T-cell (primary cell): ENCODE results near the gene TIMP2. TPM values are rescaled to one million over a fixed set of nuclear protein-coding genes. Genes with fewer than 3 reads are reported as not detected.
A peak's percentile ranks its signal among the peaks of the same experiment; 100 is the strongest.

Experiments
- ATAC-seq, 4 experiments: fragments of 200-7000 bp in 3 of 4; fragments of 150-1000 bp in 1 of 4; cut with Tn5 transposase; replicated peaks in 1 of 4; 1 replicate in 3 of 4; 2 replicates in 1 of 4; pipeline ENCODE4 v1.10.0; 2021; ENCODE audit warnings: moderate library complexity in 3 of 4, mild to moderate bottlenecking in 2 of 4, moderate number of reproducible peaks in 1 of 4
- CTCF ChIA-PET, 2 donors: fragments of 300-600 bp; sonication (Branson Sonifier 250); formaldehyde crosslinking; loops; one replicate each; lab custom pipeline; 2022; ENCODE audit warnings: antibody characterized with exemption in 2 of 2; lab: Charles Lee
- POLR2A ChIA-PET, 2 donors: fragments of 300-600 bp; sonication (Branson Sonifier 250); formaldehyde crosslinking; loops; one replicate each; lab custom pipeline; 2022; ENCODE audit warnings: antibody characterized with exemption in 2 of 2; lab: Charles Lee
- DNase-seq, 35 experiments: peaks; one replicate each; pipeline versions ENCODE4 v3.0.0 to v3.0.0-alpha.2; 2013 to 2023
- H3K27ac ChIP-seq: one replicate; pipeline ENCODE4 v1.5.1; 2013; ENCODE audit warnings: low read length
- H3K27me3 ChIP-seq, 2 experiments: replicated peaks in 1 of 2; 1 replicate in 1 of 2; 2 replicates in 1 of 2; pipeline versions ENCODE4 v1.6.1 to v1.7.0; 2013; ENCODE audit warnings: low read length in 1 of 2, mixed read lengths in 1 of 2; ENCODE audit not compliant: control insufficient read depth in 2 of 2, insufficient read depth in 2 of 2; ENCODE audit errors: extremely low read depth in 1 of 2
- H3K36me3 ChIP-seq, 2 donors: 1 replicate in 1 of 2; 2 replicates in 1 of 2; pipeline versions ENCODE4 v1.6.1 to v1.7.0; 2013; ENCODE audit warnings: low read length in 1 of 2; ENCODE audit not compliant: control insufficient read depth in 2 of 2, insufficient read depth in 1 of 2; ENCODE audit errors: extremely low read depth in 1 of 2
- H3K4me1 ChIP-seq, 2 experiments: 1 replicate in 1 of 2; 2 replicates in 1 of 2; pipeline versions ENCODE4 v1.6.1 to v1.7.0; 2013; ENCODE audit warnings: low read length in 2 of 2, mixed read lengths in 1 of 2; ENCODE audit not compliant: insufficient read depth in 2 of 2, control insufficient read depth in 1 of 2; ENCODE audit errors: extremely low read depth in 1 of 2
- H3K4me3 ChIP-seq, 2 donors: 1 replicate in 1 of 2; 2 replicates in 1 of 2; pipeline versions ENCODE4 v1.5.1 to v1.7.0; 2013; ENCODE audit warnings: mild to moderate bottlenecking in 2 of 2, low read length in 1 of 2, moderate library complexity in 1 of 2; ENCODE audit not compliant: control insufficient read depth in 1 of 2; ENCODE audit errors: extremely low read depth in 1 of 2
- H3K9me3 ChIP-seq: 2 replicates; pipeline ENCODE4 v1.7.0; 2013
- H3K27ac Mint-ChIP-seq, 2 donors: one replicate each; pipeline ENCODE4 v1.8.0; 2020 to 2021; ENCODE audit warnings: mild to moderate bottlenecking in 2 of 2, mixed read lengths in 2 of 2
- H3K27me3 Mint-ChIP-seq, 2 donors: one replicate each; pipeline ENCODE4 v1.8.0; 2021 to 2022; ENCODE audit warnings: mixed read lengths in 2 of 2
- H3K36me3 Mint-ChIP-seq: one replicate; pipeline ENCODE4 v1.8.0; 2021; ENCODE audit warnings: mixed read lengths
- H3K4me1 Mint-ChIP-seq, 3 donors: one replicate each; pipeline ENCODE4 v1.8.0; 2020 to 2022; ENCODE audit warnings: mixed read lengths in 3 of 3, mild to moderate bottlenecking in 1 of 3
- H3K4me3 Mint-ChIP-seq, 3 donors: one replicate each; pipeline ENCODE4 v1.8.0; 2020 to 2022; ENCODE audit warnings: mild to moderate bottlenecking in 3 of 3, mixed read lengths in 3 of 3, moderate library complexity in 3 of 3
- H3K9me3 Mint-ChIP-seq, 3 donors: one replicate each; pipeline ENCODE4 v1.8.0; 2020 to 2022; ENCODE audit warnings: mixed read lengths in 3 of 3
- WGBS: methylation state at CpG from one replicate; pipeline ENCODE4 v1.1.5; 2013; ENCODE audit warnings: missing lambda C conversion rate; ENCODE audit not compliant: insufficient coverage; 5-methylcytosine and 5-hydroxymethylcytosine counted together
- total RNA-seq, 35 experiments: library from RNA in 6 of 35; stranded (reverse) in 6 of 35; fragments of 120-200 nt in 1 of 35; gene quantifications; one replicate each; pipeline versions ENCODE4 v1.2.1 to v1.2.4 and lab custom pipeline; 2013 to 2026

Gene TIMP2
- total RNA-seq, 5 donors from 2014 or later (not counting 1 experiment from before 2014, with no cell fraction given), result 5.1 to 6.7 (median 6.5) TPM

- peaks cover 42 to 53% of the 10 kb centered on the region in 2 experiments for H3K4me1 ChIP-seq
- Mint-ChIP-seq H3K36me3 (peaks cover 71% of the 10 kb centered on the region), H3K4me1 (peaks cover 55 to 80% (median 67%) of the 10 kb centered on the region in 3 donors), H3K9me3 (no peaks in the 10 kb centered on the region), H3K4me3 (peak overlapping the region in 2 of 3 donors; percentile 56 to 70), H3K27ac (peak overlapping the region; percentile 91 to 92), H3K27me3 (no peaks in the 10 kb centered on the region)
- ATAC-seq (no peak), DNase-seq (peak in 1 of 35 experiments; percentile 27)
- no peaks in the 10 kb centered on the region for H3K27me3 ChIP-seq
- WGBS, result 82% methylated on average over 16 of the region's 18 CpGs
- CTCF ChIA-PET, result interaction anchor here in 1 of 2 donors (0.8 to 1.3 kb wide), 2 partner anchors 11 to 16 kb away, joined by 3 to 9 read pairs; no protein-coding TSS in a partner anchor
- H3K4me3 ChIP-seq, result no peak overlapping the region
- POLR2A ChIA-PET, result interaction anchor here (0.5 to 2.0 kb wide), 9 partner anchors 10 to 90 kb away, joined by 3 to 10 read pairs (median 4); no protein-coding TSS in a partner anchor
- H3K27ac ChIP-seq, result peak overlapping the region; percentile 90
- H3K36me3 ChIP-seq, result peaks cover 0 to 85% of the 10 kb centered on the region in 2 donors
- no peaks in the 10 kb centered on the region for H3K9me3 ChIP-seq
Measured at GRCh38 chr17:78819806-78820792, 105.1 kb downstream of the TIMP2 start.

DNA sequence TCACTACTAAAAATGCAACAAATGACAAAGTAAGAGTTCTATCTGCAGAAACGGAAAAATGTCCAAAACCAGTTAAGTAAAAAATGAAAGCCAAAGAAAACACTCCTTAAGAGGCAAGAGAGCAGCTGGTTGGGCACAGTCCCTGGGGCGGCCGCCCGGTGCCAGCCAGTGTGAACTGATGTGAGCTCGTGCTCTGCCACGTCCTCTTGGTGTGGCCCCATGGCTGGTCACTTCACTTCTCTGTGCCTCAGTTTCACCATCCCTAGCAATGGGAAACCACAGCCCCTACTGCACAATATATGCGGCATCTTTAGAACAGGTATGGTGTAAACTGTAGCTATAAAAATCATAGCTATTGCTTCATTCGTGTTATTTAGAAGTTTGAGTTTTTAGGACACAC is 105.8 kb downstream of the TIMP2 start:
- peak overlapping the region; percentile 56 to 70 (median 65) for H3K4me3 Mint-ChIP-seq
- no peaks in the 10 kb centered on the region for H3K9me3 Mint-ChIP-seq
- peak overlapping the region; percentile 91 to 92 for H3K27ac Mint-ChIP-seq
- H3K4me1 Mint-ChIP-seq, result peaks cover 48 to 73% (median 62%) of the 10 kb centered on the region in 3 donors
- ATAC-seq, result no peak
- no peak for DNase-seq
- Histone ChIP-seq H3K36me3 (peaks cover 0 to 85% of the 10 kb centered on the region in 2 donors), H3K9me3 (no peaks in the 10 kb centered on the region), H3K27me3 (no peaks in the 10 kb centered on the region), H3K27ac (peak overlapping the region; percentile 90), H3K4me1 (peaks cover 42 to 53% of the 10 kb centered on the region in 2 experiments), H3K4me3 (no peak overlapping the region)
- WGBS, result 78% methylated on average over 4 of the region's 8 CpGs
- ChIA-PET POLR2A (interaction anchor here (0.7 to 2.0 kb wide), 7 partner anchors 9 to 60 kb away, joined by 3 to 8 read pairs (median 4); no protein-coding TSS in a partner anchor), CTCF (interaction anchor here in 1 of 2 donors (0.5 to 1.4 kb wide), 5 partner anchors 12 to 37 kb away, joined by 3 to 9 read pairs (median 3); partner anchors contain the start of gene USP36)
- H3K36me3 Mint-ChIP-seq, result peaks cover 66% of the 10 kb centered on the region
- H3K27me3 Mint-ChIP-seq, result no peaks in the 10 kb centered on the region

GRCh38 chr17:78818932-78819331 is 106.3 kb downstream of the TIMP2 start:
- Mint-ChIP-seq H3K4me1 (peaks cover 44 to 69% (median 58%) of the 10 kb centered on the region in 3 donors), H3K36me3 (peaks cover 67% of the 10 kb centered on the region), H3K27me3 (no peaks in the 10 kb centered on the region), H3K27ac (peak overlapping the region; percentile 91 to 92), H3K4me3 (peak overlapping the region; percentile 56 to 70 (median 65)), H3K9me3 (no peaks in the 10 kb centered on the region)
- ChIA-PET CTCF (interaction anchor here (0.5 to 1.4 kb wide), 7 partner anchors 13 to 102 kb away, joined by 3 to 9 read pairs (median 3); partner anchors contain the start of gene USP36 (in 1 of the 2)), POLR2A (interaction anchor here (0.7 to 2.0 kb wide), 8 partner anchors 9 to 60 kb away, joined by 3 to 8 read pairs (median 4); no protein-coding TSS in a partner anchor)
- 0% methylated on average over 2 of the region's 6 CpGs for WGBS
- ATAC-seq (peak; percentile 65 to 92 (median 80)), DNase-seq (peak; percentile 36 to 87 (median 73))
- no peaks in the 10 kb centered on the region for H3K9me3 ChIP-seq
- peaks cover 42 to 53% of the 10 kb centered on the region in 2 experiments for H3K4me1 ChIP-seq
- H3K27me3 ChIP-seq, result no peaks in the 10 kb centered on the region
- H3K27ac ChIP-seq, result peak overlapping the region; percentile 90
- peaks cover under 1 to 85% of the 10 kb centered on the region in 2 donors for H3K36me3 ChIP-seq
- H3K4me3 ChIP-seq, result peak overlapping the region in 1 of 2 donors; percentile 1

- H3K27ac Mint-ChIP-seq, result peak overlapping the region; percentile 91 to 92
- ATAC-seq, result no peak
- Histone ChIP-seq H3K4me1 (peaks cover 42 to 56% of the 10 kb centered on the region in 2 experiments), H3K9me3 (no peaks in the 10 kb centered on the region), H3K27ac (peak overlapping the region; percentile 90), H3K27me3 (no peaks in the 10 kb centered on the region), H3K4me3 (peak overlapping the region; percentile 1 to 26), H3K36me3 (peaks cover 4 to 85% of the 10 kb centered on the region in 2 donors)
- CTCF ChIA-PET, result interaction anchor here (0.6 to 1.4 kb wide), 3 partner anchors 22 to 101 kb away, joined by 3 to 4 read pairs (median 3); partner anchors contain the start of gene USP36 (in 1 of the 2)
- WGBS, result 60% methylated on average over 13 of the region's 19 CpGs
- H3K36me3 Mint-ChIP-seq, result peaks cover 66% of the 10 kb centered on the region
- no peaks in the 10 kb centered on the region for H3K27me3 Mint-ChIP-seq
- H3K4me3 Mint-ChIP-seq, result peak overlapping the region; percentile 56 to 70 (median 65)
- peak in 3 of 35 experiments; percentile 25 to 38 (median 34) for DNase-seq
- POLR2A ChIA-PET, result interaction anchor here in 1 of 2 donors (0.7 to 2.0 kb wide), 6 partner anchors 14 to 59 kb away, joined by 3 to 8 read pairs (median 4); no protein-coding TSS in a partner anchor
- H3K9me3 Mint-ChIP-seq, result no peaks in the 10 kb centered on the region
- peaks cover 42 to 63% (median 57%) of the 10 kb centered on the region in 3 donors for H3K4me1 Mint-ChIP-seq
Measured at GRCh38 chr17:78818152-78818846, 106.9 kb downstream of the TIMP2 start.

DNA sequence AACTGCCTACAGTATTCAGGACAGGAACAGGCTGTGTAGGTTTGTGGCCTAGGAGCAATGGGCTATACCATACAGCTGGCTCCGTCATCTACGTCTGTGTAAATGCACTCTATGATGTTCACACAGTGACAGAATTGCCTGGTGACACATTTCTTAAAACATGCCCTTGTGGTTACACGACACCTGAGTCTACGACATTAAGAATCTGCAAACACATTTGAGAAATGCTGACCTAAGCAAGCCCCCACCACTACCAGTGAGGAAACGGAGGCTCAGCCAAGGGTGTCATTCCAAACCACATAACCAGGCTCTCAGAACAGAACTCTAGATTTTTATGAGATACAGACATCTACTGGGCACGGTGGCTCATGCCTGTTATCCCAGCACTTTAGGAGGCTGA is 108.1 kb downstream of the TIMP2 start:
- 14% methylated on average over 5 of the region's 6 CpGs for WGBS
- H3K4me1 ChIP-seq, result peaks cover 42 to 63% of the 10 kb centered on the region in 2 experiments
- H3K4me1 Mint-ChIP-seq, result peaks cover 33 to 62% (median 60%) of the 10 kb centered on the region in 3 donors
- H3K9me3 Mint-ChIP-seq, result no peaks in the 10 kb centered on the region
- H3K4me3 ChIP-seq, result no peak overlapping the region
- H3K9me3 ChIP-seq, result no peaks in the 10 kb centered on the region
- peaks cover 63% of the 10 kb centered on the region for H3K36me3 Mint-ChIP-seq
- DNase-seq (peak in 34 of 35 experiments; percentile 46 to 91 (median 80)), ATAC-seq (peak; percentile 64 to 84 (median 76))
- ChIA-PET CTCF (interaction anchor here in 1 of 2 donors (0.6 to 0.7 kb wide), 2 partner anchors 70 to 1450 kb away, joined by 3 read pairs; no protein-coding TSS in a partner anchor), POLR2A (interaction anchor here (0.6 kb wide), 2 partner anchors 110 kb away, joined by 3 to 4 read pairs; no protein-coding TSS in a partner anchor)
- no peaks in the 10 kb centered on the region for H3K27me3 Mint-ChIP-seq
- H3K27me3 ChIP-seq, result no peaks in the 10 kb centered on the region
- peak overlapping the region; percentile 7 to 70 (median 47) for H3K4me3 Mint-ChIP-seq
- H3K36me3 ChIP-seq, result peaks cover 14 to 86% of the 10 kb centered on the region in 2 donors
- peak overlapping the region; percentile 90 for H3K27ac ChIP-seq
- peak overlapping the region; percentile 91 to 92 for H3K27ac Mint-ChIP-seq
